Activated CD8-positive, alpha-beta memory T cell treated with anti-CD3 and anti-CD28 coated beads for 4 hours (primary cell): ENCODE measurements around the gene MEDAG.

Experiments used
- DNase-seq, 2 donors: peaks; one replicate each; pipeline ENCODE4 v3.0.0-alpha.2; 2020; ENCODE audit warnings: low read depth in 2 of 2

MEDAG gene

DNA sequence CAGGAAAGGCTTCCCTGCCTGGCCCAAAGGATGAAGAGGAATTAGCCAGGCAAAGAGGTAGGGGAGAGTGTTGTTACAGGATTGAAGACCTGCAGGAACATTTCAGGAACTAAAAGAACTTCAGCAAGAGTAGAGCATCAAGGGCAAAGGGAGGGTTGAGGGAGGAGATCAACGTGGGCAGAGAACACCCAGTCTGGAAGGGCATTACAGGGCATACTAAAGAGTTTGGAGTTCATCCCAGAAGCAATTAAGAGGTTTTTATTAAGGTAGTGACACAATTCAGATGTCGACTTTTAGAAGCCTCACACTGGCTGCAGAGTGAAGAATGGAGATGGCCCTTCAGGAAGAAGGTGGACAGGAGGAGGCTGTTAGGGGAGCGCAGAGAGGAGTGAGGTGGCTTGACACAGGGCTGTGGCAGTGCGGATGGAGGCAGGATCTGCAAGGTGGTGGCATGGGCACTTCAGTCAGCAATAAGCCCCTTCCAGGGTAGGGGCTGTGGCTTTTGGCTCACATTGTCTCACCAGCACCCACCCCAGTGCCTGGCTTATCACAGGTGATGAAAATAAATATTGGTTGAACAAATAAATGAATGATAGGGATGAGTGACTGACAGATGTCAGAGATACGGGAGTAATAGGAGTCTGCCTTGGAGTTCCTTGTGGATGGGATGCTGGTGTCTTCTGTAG is 51.3 kb downstream of the MEDAG start:
- DNase-seq, result no peak

DNA sequence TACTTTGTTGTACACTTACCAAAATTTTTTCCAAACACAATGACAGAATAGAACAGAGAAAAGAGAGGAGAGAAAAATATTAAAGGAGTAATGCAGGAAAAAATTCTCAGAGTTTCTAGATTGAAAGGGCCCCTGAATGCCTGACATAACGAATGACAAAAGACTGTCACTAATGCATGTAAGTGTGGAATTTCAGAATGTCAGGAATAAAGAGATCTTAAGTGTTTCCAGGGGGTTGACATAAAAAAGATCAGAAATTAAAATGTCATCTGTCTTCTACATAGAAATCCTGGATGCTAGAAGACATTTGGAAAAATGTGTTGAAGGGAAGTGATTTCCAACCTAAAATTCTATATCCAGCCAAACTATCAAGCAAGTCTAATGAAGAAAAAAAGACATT is 53.6 kb downstream of the MEDAG start:
- no peak for DNase-seq

- DNase-seq, result no peak
Observed at GRCh38 chr13:30963791-30964190, 57.7 kb downstream of the MEDAG start.

DNA sequence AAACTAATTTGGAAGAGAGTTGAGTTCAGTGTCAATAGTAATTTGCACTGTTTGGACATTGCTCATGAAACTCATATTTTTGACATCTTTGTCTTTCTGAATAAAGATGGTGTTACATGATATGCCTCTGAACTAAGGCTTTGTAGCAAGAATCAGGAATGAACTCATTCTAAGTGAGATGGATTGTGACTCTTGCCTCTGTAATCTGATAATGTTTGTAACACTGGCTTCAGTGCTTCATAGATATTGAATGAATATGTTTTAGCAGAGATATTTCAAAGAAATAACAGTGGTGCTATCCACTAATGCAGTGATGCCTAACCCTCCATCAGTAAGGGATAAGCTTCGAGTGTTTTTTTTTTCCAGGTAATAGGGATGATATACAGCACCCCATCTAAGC is 59.3 kb downstream of the MEDAG start:
- no peak for DNase-seq

DNA sequence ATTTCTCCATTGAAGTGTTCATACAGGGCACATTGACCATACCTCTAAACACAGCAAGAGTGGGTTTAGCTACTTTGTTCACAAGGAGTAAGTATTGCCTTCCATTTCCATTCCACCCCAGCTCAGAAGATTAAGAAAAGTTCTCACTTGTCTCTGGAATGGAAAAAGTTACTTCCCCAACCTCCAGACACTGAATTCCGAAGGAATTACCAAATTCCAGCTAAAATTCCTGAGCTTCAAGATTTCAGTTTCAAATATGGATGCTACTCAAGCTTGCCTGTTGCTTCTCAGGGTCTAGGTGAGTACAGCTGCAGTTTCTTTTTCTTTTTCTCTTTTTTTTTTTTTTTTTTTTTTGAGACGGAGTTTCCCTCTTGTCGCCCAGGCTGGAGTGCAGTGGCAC is 60.0 kb downstream of the MEDAG start:
- no peak for DNase-seq

GRCh38 chr13:30968846-30969245 is 62.8 kb downstream of the MEDAG start:
- no peak for DNase-seq

DNA sequence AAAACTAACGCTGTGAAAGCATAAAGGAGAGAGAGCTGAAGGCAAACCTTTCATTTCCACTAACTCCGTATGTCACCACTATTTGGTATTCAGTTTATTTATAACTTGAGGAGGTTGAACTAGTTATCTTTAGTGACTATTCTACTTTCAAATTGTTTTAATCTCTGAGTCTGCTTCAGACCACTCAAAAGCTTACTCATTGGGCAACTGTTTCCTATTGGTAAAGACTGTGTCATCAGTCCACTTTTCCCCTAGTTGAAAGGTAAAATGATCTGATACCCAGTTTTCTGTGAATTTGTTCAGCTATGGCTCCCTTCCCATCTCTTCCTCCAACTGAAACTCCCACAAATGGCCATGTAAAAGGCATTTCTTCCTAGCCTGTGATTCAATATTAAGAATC is 65.5 kb downstream of the MEDAG start:
- no peak for DNase-seq

DNA sequence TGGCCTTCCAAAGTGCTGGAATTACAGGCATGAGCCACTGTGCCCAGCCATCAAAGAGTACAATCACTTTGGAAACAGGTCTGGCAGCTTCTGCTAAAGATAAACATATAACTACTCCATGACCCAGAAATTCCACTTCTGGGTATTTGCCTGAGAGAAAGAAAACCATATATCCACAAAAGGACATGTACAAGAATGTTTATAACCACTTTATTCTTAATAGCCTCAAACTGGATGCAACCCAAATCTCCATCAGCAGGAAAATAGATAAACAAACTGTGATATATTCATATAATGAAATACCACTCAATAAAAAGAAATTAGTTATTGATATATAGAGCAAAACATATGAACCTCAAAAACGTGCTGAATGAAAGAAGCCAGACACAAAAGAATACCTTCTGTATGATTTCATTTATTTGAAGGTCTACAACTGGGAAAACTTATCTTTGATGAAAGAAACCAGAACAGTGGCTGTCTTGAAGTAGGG is 66.9 kb downstream of the MEDAG start:
- DNase-seq, result no peak

- no peak for DNase-seq
Observed at GRCh38 chr13:30974350-30974749, 68.3 kb downstream of the MEDAG start.
